Measurements from ENCODE around the gene TNFRSF8.
A peak's percentile ranks its signal among the peaks of the same experiment; 100 is the strongest.

Gene TNFRSF8

DNA sequence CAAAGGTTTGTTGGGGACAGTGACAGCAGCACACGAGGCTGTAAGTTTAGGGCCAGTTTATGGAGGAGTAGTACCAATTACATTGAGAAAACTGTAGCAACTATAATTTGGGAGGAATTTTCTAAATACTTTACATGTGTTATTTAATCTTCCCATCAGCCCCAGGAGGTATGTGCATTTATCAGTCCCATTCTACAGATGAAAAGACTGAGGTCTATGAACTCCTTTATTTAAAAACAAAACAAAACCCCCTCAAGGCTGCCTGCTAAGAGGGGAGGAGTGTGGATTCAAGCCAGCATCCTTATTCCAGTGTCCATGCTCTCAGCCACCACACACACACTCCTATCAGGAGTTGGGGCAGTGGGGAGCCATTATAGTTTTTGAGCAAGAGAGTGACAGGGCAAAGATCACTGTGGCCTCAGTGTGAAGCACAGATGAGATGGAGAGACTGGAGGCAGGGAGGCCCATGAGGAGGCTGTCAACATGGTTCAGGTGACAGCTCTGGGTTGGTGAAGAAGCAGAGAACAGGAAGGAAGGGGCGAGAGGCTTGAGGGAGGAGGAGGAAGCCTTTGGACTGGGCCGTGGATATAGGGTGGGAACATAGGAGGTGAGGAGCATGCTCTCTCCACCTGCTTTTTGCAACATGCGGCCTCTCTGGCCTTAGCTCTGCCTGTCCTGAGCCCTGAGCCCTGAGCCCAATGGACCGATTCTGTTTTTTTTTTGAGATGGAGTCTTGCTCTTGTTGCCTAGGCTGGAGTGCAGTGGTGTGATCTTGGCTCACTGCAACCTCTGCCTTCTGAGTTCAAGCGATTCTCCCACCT, 113.4 kb downstream of the TNFRSF8 start:
- no peak for DNase-seq (ENCODE audit: low read depth)

DNA sequence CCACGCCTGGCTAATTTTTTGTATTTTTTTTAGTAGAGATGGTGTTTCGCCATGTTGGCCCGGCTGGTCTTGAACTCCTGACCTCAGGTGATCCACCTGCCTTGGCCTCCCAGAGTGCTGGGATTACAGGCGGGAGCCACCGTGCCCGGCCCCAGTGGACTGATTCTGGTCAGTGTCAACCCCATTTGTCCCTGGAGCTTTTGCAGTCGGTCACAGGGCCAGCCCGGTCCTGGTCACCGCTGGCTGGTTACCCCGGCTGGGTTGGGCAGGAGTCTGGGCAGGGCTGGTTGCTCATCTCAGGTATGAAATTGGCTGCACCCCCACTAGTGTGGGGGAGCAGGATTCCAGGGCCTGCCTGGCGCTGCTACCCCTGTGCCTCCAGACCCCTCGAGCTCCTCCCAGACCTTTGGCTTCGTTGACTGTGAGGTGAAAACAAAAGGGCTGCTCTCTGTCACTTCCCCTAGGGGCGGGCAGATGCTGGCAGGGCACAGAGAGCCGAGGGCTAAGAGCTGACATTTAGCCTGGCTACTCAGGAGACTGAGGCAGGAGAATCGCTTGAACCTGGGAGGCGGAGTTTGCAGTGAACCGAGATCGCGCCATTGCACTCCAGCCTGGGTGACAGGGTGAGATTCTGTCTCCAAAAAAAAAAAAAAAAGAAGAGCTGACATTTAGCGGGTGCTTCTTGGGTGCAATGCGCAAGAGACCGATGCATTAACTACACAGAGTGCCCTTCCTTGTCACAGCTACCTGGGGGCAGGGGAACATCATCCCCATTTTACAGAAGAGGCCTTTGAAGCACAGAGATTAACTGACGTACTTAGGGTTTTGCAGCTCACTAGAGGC, 114.3 kb downstream of the TNFRSF8 start:
- DNase-seq (ENCODE audit: low read depth) = no peak

DNA sequence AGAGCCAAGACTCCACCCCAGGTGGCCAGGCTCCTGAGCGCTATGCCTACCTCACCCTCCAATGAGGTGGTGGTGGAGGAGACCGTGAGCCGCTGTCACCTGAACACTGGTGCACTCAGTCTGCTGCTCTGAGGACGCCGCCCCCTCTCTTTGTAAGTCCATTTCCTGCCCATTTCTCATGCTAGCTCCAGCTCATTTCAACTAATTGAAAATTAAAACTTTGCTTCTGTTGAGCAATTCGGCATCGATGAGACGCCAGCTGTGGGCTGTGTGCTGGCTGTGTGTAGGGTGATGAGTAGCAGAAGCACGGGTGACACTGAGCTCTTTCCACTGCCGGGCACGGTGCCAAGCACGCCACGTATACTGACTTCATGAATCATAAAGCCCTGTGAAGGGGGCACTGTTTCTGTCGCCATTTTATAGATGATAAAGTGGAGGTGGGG, 114.9 kb downstream of the TNFRSF8 start:
- DNase-seq (ENCODE audit: low read depth) = peak; percentile 93

- DNase-seq (ENCODE audit: low read depth) = no peak
Observed at GRCh38 chr1:12178511-12178910, 115.4 kb downstream of the TNFRSF8 start.

GRCh38 chr1:12179111-12179519, 116.0 kb downstream of the TNFRSF8 start:
- DNase-seq (ENCODE audit: low read depth) = peak; percentile 78

DNA sequence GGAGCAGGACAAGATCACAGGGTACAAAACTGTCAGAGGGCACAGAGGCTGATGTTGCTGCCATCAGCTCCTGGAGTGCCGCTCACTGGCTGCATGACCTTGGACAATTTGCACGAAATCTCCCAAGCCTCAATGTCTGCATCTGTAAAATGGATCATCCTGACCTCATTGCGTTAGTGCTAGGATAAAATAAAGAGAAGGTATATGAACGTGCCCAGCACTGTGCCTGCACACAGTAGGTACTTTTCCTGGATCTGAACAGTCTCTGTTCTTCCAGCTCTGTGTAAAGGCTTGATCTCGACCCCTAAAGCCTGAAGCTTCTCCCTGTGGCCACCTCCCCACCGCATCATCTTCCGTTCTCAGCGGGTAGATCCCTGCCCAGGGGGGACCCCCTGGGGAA, 116.6 kb downstream of the TNFRSF8 start:
- DNase-seq (ENCODE audit: low read depth) = no peak

GRCh38 chr1:12180315-12180714, 117.2 kb downstream of the TNFRSF8 start:
- no peak for DNase-seq (ENCODE audit: low read depth)

DNA sequence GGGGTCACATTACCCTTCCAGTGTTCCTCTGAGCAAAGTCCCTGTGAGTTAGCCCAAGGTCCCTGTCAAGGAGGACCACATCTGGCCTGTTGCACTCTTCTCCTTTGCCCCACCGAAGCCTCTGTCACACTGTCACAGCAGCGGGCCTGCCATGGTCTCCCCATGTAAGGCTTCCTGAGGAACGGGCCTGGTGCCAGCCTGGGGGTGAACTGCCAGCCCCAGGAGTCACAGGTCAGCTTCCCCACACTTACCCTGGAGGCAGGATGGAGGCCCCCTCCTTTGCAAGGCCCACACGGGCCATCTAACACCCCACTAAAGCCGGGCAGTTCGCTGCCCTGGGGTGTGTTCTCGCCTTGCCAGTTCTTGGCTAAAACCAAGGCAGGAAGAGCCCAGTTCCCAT, 117.8 kb downstream of the TNFRSF8 start:
- DNase-seq (ENCODE audit: low read depth) = no peak

- DNase-seq (ENCODE audit: low read depth) = no peak
Observed at GRCh38 chr1:12181568-12181967, 118.5 kb downstream of the TNFRSF8 start.

DNA sequence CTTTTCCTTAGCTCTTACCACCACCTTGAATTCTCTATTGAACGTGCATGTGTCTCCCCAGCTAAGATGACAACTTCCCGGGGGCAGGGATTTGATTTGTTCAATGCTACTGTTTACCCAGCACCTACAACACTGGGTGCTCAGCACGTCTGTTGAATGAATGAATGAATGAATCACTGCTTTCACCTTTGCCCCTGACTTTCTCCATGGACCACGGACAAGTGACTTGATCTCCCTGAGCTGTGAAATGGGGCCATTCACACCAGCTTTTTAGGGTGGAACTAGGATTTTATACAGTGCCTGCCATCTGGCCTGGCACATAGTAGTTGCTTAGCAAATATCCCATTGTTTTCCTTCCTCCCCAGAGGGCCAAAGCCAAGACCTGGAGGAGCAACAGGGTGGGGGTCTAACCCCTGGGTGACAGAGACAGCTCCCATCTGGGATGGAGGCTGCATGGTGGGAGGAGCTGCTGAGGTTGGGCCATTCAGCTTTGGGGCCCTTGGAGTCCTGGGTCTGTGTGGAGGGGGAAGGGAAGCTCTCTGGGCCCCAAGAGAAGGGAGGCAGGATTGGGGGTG, 119.4 kb downstream of the TNFRSF8 start:
- no peak for DNase-seq (ENCODE audit: low read depth)

DNA sequence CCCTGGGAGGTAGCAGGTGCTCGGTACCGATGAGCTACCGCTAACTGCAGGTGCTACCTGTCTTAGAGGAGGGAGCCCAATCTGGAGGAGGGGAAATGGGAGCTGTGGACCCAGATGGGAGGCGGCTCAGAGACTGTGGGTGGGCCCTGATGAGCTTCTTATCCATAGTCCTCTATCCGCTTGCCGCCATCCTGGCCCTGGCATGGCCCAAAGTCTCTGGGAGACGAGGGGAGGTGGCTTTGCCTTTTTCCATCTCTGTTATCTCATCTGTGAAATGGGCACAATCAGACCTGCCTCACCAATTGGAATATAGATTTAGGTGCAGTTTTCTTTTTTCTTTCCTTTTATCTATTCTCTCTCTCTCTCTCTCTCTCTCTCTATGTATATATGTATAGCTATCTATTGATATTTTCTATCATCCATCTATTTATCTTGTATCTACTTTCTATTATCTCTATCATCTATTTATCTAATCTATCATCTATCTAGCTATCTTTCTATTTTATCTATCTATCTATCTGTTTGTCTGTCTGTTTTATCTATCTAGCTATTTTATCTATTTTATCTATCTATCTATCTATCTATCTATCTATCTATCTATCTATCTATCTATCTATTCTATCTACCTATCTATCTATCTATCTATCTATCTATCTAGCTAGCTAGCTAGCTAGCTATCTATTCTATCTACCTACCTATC, 120.1 kb downstream of the TNFRSF8 start:
- DNase-seq (ENCODE audit: low read depth) = no peak

DNA sequence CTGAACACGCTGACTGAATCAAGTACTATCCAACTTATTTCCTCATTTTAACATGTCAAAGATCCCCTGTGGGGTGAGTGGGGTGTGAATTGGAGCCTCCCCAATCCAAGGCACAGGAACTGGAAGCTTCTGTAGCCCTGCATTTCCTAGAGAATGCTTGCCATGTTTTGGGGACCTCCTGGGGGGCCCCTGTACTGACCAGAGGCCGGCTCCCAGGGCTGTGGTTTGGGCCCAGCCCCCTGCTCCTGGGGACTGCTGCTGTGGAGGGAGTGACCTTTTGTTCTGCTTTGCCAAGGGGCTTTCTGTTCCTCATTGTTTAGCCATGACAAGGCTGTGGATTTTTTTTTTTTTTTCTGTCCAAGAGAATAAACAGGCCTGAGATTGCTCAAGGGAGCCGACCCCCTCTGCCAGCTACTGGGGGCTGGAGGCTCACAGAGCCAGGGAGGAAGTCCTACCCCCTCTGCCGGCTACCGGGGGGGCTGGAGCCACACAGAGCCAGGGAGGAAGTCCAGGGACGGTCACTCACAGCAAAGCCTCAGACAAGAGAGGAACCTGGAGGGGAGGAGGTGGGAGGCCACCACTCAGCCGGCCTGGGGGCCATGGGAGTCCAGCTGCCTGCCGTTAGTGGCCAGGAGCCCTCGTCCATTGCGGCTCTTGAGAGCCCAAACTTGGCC, 121.0 kb downstream of the TNFRSF8 start:
- no peak for DNase-seq (ENCODE audit: low read depth)

- DNase-seq (ENCODE audit: low read depth) = no peak
Observed at GRCh38 chr1:12185036-12185917, 122.2 kb downstream of the TNFRSF8 start.

- DNase-seq (ENCODE audit: low read depth) = no peak
Observed at GRCh38 chr1:12185918-12186678, 123.0 kb downstream of the TNFRSF8 start.

DNA sequence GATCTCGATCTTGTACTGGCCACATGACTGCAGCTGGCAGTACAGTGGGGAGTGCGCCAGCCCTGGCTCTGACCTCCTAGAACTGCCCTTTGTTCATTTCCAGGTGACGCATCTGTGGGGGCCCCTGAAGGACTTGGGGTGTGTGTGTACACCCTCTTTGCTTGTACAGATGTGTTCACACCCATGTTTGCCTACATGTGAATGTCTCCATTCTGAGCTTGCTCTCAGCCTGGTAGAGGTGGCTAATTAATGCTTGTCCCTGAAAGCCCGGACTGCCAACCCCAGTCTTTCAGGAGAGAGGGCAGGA, 123.5 kb downstream of the TNFRSF8 start:
- DNase-seq (ENCODE audit: low read depth) = no peak

- no peak for DNase-seq (ENCODE audit: low read depth)
Observed at GRCh38 chr1:12188115-12188514, 125.0 kb downstream of the TNFRSF8 start.

DNA sequence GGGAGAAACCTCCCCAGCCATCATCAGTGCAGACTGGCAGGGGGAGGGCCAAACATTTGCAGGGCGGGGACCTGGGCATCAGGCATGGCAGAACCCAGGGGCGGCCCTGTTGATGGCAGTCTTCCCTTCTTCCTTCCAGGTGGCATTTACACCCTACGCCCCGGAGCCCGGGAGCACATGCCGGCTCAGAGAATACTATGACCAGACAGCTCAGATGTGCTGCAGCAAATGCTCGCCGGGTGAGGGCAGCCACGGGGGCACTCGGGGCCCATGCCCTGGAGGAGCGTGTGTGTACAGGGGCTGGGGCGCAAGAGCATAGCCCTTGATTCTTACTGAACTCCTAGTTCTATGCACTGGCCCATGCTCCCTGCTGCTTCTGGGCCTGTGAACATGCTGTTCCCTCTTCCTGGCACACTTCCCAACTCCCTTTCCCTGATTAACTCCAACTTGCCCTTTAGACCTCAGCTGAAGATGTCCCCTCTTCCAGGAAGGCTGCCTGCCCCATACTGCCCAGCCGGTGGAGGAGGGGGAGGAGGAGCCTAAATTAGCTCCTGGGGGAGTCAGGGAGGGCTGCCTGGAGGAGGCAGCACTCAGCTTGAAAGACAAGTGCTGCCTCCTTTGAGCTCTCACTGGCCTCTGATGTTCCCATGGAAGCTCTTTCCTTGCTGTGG, 125.7 kb downstream of the TNFRSF8 start:
- no peak for DNase-seq (ENCODE audit: low read depth)

DNA sequence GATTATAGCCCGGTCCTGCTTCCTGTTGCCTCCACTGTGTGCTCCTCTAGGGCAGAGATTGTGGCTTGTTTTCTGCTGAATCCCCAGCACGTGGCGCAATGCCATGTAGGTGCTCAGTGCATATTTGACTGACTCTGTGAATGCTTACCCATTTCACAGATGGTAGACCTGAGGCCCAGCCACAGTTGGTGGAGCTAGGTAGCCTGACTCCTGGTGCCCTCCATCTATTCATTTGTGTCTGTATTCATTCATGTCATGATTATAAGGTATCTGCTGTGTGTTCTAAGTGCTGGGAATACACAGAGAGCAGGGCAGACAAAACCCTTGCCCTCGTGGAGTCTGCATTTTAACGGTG, 126.2 kb downstream of the TNFRSF8 start:
- no peak for DNase-seq (ENCODE audit: low read depth)

DNA sequence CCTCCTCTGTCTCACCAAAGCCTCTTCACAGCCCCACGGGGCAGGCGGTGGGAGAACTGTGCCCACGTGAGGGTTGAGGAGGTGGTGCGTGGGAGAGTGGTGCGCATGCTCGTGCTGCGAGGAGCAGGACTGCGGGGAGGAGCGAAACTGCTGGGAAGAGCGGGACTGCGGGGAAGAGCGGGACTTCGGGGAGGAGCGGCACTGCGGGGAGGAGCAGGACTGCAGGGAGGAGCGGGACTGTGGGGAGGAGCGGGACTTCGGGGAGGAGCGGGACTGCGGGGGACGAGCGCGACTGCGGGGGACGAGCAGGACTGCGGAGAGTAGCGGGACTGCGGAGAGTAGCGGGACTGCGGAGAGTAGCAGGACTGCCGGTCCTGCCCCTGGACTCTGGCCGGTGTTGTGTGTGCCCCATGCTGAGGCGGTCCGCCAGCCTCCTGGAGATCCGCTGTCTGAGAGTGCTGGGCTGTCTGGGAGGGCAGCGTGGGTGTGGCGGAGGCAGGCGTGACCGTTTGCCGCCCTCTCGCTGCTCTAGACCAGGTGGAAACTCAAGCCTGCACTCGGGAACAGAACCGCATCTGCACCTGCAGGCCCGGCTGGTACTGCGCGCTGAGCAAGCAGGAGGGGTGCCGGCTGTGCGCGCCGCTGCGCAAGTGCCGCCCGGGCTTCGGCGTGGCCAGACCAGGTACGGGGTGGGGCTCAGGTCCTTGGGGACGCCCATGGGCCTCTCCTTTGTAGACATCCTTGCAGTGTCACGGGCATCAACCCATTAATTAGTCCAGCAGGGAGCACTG, 128.3 kb downstream of the TNFRSF8 start:
- no peak for DNase-seq (ENCODE audit: low read depth)

Data from activated T-helper 9 cell treated with anti-CD3 and anti-CD28 coated beads, Interleukin-2, amount 50 U/mL, for 16 hours (primary cell).